ENCODE results near the gene PSMB2. TPM values are rescaled to one million over a fixed set of nuclear protein-coding genes. Genes with fewer than 3 reads are reported as not detected.
A peak's percentile ranks its signal among the peaks of the same experiment; 100 is the strongest.

PSMB2 gene
- total RNA-seq, 1 experiment from 2014 or later, result 59.9 TPM

GRCh38 chr1:35573198-35574124 lies 67.9 kb downstream of the PSMB2 start, which contains the start of gene TFAP2E:
Gene TFAP2E, plus strand, starts transcription at chr1:35573314. Its CDS starts 264 bp downstream, at chr1:35573578.
- intact Hi-C loops (cut with micrococcal nuclease; ENCODE audit: unreplicated experiment), result no loop called here
- peak in 1 of 2 experiments; percentile 47 for DNase-seq
- Mint-ChIP-seq H3K9me3 (ENCODE audit: unreplicated experiment) (no peaks in the 10 kb centered on the region), H3K4me3 (ENCODE audit: unreplicated experiment) (peak within 1 kb of the TSS; percentile 51), H3K36me3 (ENCODE audit: insufficient read depth, unreplicated experiment) (peaks cover 11% of the 10 kb centered on the region), H3K27me3 (ENCODE audit: insufficient read depth, unreplicated experiment) (no peaks in the 10 kb centered on the region), H3K4me1 (ENCODE audit: low read depth, unreplicated experiment) (peaks cover 19% of the 10 kb centered on the region), H3K27ac (ENCODE audit: unreplicated experiment) (no peak within 1 kb of the TSS)
- peaks cover 32% of the 10 kb centered on the region for H3K4me1 ChIP-seq
- BruUV-seq (replicated peaks), result no TSS peak
- ChIA-PET CTCF (interaction anchor here (0.6 kb wide), 2 partner anchors 9 to 329 kb away, joined by 5 to 7 read pairs; no protein-coding TSS in a partner anchor), POLR2A (no interaction called here)
- no peaks in the 10 kb centered on the region for H3K27me3 ChIP-seq (replicated peaks; ENCODE audit: control insufficient read depth, insufficient read depth, low read length)
- H3K36me3 ChIP-seq (ENCODE audit: control insufficient read depth, insufficient read depth, low read length), result no peaks in the 10 kb centered on the region
- TF ChIP-seq, protein P1, sequence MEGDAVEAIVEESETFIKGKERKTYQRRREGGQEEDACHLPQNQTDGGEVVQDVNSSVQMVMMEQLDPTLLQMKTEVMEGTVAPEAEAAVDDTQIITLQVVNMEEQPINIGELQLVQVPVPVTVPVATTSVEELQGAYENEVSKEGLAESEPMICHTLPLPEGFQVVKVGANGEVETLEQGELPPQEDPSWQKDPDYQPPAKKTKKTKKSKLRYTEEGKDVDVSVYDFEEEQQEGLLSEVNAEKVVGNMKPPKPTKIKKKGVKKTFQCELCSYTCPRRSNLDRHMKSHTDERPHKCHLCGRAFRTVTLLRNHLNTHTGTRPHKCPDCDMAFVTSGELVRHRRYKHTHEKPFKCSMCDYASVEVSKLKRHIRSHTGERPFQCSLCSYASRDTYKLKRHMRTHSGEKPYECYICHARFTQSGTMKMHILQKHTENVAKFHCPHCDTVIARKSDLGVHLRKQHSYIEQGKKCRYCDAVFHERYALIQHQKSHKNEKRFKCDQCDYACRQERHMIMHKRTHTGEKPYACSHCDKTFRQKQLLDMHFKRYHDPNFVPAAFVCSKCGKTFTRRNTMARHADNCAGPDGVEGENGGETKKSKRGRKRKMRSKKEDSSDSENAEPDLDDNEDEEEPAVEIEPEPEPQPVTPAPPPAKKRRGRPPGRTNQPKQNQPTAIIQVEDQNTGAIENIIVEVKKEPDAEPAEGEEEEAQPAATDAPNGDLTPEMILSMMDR (IDR thresholded peaks at IDR 0.05; ENCODE audit: insufficient read depth in 1 of 2, low read depth in 1 of 2, low read length in 1 of 2, severe bottlenecking in 1 of 2, unreplicated experiment in 1 of 2), result no peak
- no peaks in the 10 kb centered on the region for H3K9me3 ChIP-seq
- H3K4me3 ChIP-seq (ENCODE audit: low read depth, low read length), result peak within 1 kb of the TSS; percentile 46

DNA sequence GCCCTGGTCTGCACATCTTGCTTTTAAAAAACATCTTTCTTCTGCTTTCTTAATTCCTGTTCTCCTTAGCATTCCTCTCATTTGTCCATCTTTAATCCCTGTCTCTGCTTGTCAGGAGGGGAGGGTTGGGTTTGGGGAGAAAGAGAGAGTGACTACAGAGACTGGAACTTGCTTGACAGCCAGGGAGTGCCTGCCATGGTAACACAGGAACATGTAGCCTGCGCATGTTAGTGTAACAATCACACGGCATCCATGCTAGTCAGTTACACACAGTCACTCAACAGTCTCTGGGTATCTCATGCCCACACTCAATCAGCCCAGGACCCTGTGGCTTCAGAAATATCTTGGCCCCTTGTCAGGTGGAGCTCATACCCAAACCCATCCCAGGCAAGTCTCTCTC lies 69.0 kb downstream of the PSMB2 start:
- intact Hi-C loops (cut with micrococcal nuclease; ENCODE audit: unreplicated experiment), result no loop called here
- H3K4me3 ChIP-seq (ENCODE audit: low read depth, low read length), result no peak overlapping the region
- BruUV-seq (replicated peaks), result no TSS peak
- H3K4me1 Mint-ChIP-seq (ENCODE audit: low read depth, unreplicated experiment), result peaks cover 19% of the 10 kb centered on the region
- H3K4me3 Mint-ChIP-seq (ENCODE audit: unreplicated experiment), result no peak overlapping the region
- H3K36me3 Mint-ChIP-seq (ENCODE audit: insufficient read depth, unreplicated experiment), result peaks cover 11% of the 10 kb centered on the region
- peaks cover 32% of the 10 kb centered on the region for H3K4me1 ChIP-seq
- no peaks in the 10 kb centered on the region for H3K9me3 Mint-ChIP-seq (ENCODE audit: unreplicated experiment)
- POLR2A ChIA-PET, result no interaction called here
- H3K27ac Mint-ChIP-seq (ENCODE audit: unreplicated experiment), result no peak overlapping the region
- no peaks in the 10 kb centered on the region for H3K27me3 ChIP-seq (replicated peaks; ENCODE audit: control insufficient read depth, insufficient read depth, low read length)
- CTCF ChIA-PET, result interaction anchor here (0.9 kb wide), 2 partner anchors 127 to 143 kb away, joined by 3 read pairs; no protein-coding TSS in a partner anchor
- H3K9me3 ChIP-seq, result no peaks in the 10 kb centered on the region
- DNase-seq, result no peak
- TF ChIP-seq, protein P1 (IDR thresholded peaks at IDR 0.05; ENCODE audit: insufficient read depth in 1 of 2, low read depth in 1 of 2, low read length in 1 of 2, severe bottlenecking in 1 of 2, unreplicated experiment in 1 of 2), result no peak
- H3K36me3 ChIP-seq (ENCODE audit: control insufficient read depth, insufficient read depth, low read length), result no peaks in the 10 kb centered on the region
- no peaks in the 10 kb centered on the region for H3K27me3 Mint-ChIP-seq (ENCODE audit: insufficient read depth, unreplicated experiment)

DNA sequence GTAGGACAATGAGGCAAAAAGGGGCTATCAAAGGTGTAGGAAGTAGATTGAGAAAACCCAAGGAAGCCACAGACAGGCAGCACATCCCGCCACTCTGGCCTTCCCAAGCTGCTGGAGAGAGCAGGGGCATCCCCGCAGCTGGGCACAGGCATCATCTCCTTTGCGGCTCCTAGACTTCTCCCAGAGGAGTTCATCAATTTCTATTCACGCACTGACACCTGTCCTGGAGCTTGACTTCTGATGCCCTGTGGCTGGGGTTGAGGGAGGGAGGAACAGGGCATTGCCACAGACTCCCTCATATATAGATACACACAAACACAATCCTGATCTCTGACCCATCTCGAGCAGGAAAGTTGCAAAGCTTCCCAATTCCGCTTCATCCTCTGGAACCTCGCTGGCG lies 70.1 kb downstream of the PSMB2 start:
- no TSS peak for BruUV-seq (replicated peaks)
- Histone ChIP-seq H3K4me1 (peaks cover 26% of the 10 kb centered on the region), H3K27me3 (replicated peaks; ENCODE audit: control insufficient read depth, insufficient read depth, low read length) (no peaks in the 10 kb centered on the region), H3K9me3 (no peaks in the 10 kb centered on the region), H3K4me3 (ENCODE audit: low read depth, low read length) (no peak overlapping the region), H3K36me3 (ENCODE audit: control insufficient read depth, insufficient read depth, low read length) (no peaks in the 10 kb centered on the region)
- Mint-ChIP-seq H3K9me3 (ENCODE audit: unreplicated experiment) (no peaks in the 10 kb centered on the region), H3K27me3 (ENCODE audit: insufficient read depth, unreplicated experiment) (no peaks in the 10 kb centered on the region), H3K36me3 (ENCODE audit: insufficient read depth, unreplicated experiment) (peaks cover 16% of the 10 kb centered on the region), H3K4me3 (ENCODE audit: unreplicated experiment) (no peak overlapping the region), H3K4me1 (ENCODE audit: low read depth, unreplicated experiment) (peaks cover 19% of the 10 kb centered on the region), H3K27ac (ENCODE audit: unreplicated experiment) (no peak overlapping the region)
- intact Hi-C loops (cut with micrococcal nuclease; ENCODE audit: unreplicated experiment), result no loop called here
- TF ChIP-seq, protein P1 (IDR thresholded peaks at IDR 0.05; ENCODE audit: insufficient read depth in 1 of 2, low read depth in 1 of 2, low read length in 1 of 2, severe bottlenecking in 1 of 2, unreplicated experiment in 1 of 2), result no peak
- no peak for DNase-seq
- CTCF ChIA-PET, result interaction anchor here (0.9 kb wide), 2 partner anchors 126 to 144 kb away, joined by 3 read pairs; no protein-coding TSS in a partner anchor
- POLR2A ChIA-PET, result no interaction called here
